IMR-90 (cell line): ENCODE results near the gene MAP1A.

ENCODE experiments used
- BHLHE40 ChIP-seq: fragments of 150-350 bp; IDR thresholded peaks from 2 replicates; pipeline ENCODE4 v1.6.1; 2016; ENCODE audit warnings: mild to moderate bottlenecking, low read depth, low read length
- CEBPB ChIP-seq: IDR thresholded peaks from 2 replicates; pipeline ENCODE4 v1.6.1; 2012; ENCODE audit warnings: low read depth, low read length, improper control_type of control experiment
- CHD1 ChIP-seq: IDR thresholded peaks from 2 replicates; pipeline ENCODE4 v1.6.1; 2012; ENCODE audit warnings: low read depth, low read length, improper control_type of control experiment
- CTCF ChIP-seq: conservative IDR thresholded peaks from 2 replicates; pipeline ENCODE4 v1.5.1; 2012; ENCODE audit warnings: mild to moderate bottlenecking, low read depth, low read length, improper control_type of control experiment
- ELK1 ChIP-seq: fragments of 150-350 bp; IDR thresholded peaks from 2 replicates; pipeline ENCODE4 v1.6.1; 2016; ENCODE audit warnings: low read depth, mild to moderate bottlenecking, low read length, moderate library complexity, borderline replicate concordance
- FOS ChIP-seq: fragments of 150-350 bp; IDR thresholded peaks from 2 replicates; pipeline ENCODE4 v1.6.1; 2016; ENCODE audit warnings: low read depth, low read length
- MAFK ChIP-seq: IDR thresholded peaks from 2 replicates; pipeline ENCODE4 v1.6.1; 2012; ENCODE audit warnings: low read depth, low read length, improper control_type of control experiment
- MXI1 ChIP-seq: IDR thresholded peaks from 2 replicates; pipeline ENCODE4 v1.6.1; 2012; ENCODE audit warnings: low read depth, mild to moderate bottlenecking, low read length, moderate library complexity, borderline replicate concordance
- POLR2A ChIP-seq: IDR thresholded peaks from 2 replicates; pipeline ENCODE4 v1.6.1; 2012; ENCODE audit warnings: mild to moderate bottlenecking, low read depth, low read length
- RAD21 ChIP-seq: IDR thresholded peaks from 2 replicates; pipeline ENCODE4 v1.6.1; 2012; ENCODE audit warnings: low read length, improper control_type of control experiment
- RCOR1 ChIP-seq: IDR thresholded peaks from 2 replicates; pipeline ENCODE4 v1.6.1; 2012; ENCODE audit warnings: mild to moderate bottlenecking, low read length, improper control_type of control experiment; ENCODE audit not compliant: insufficient replicate concordance
- RFX5 ChIP-seq: IDR thresholded peaks from 2 replicates; pipeline ENCODE4 v1.8.0; 2012; ENCODE audit warnings: low read depth, mild to moderate bottlenecking, low read length, moderate library complexity
- SMC3 ChIP-seq: fragments of 150-350 bp; IDR thresholded peaks from 2 replicates; pipeline ENCODE4 v1.6.1; 2016; ENCODE audit warnings: low read depth, mild to moderate bottlenecking, antibody characterized with exemption, low read length, moderate library complexity
- USF2 ChIP-seq: fragments of 150-350 bp; IDR thresholded peaks from 2 replicates; pipeline ENCODE4 v1.6.1; 2017; ENCODE audit warnings: mild to moderate bottlenecking, antibody characterized with exemption, low read length, low read depth

- no peak for TF ChIP-seq CTCF
- TF ChIP-seq MAFK = no peak
- TF ChIP-seq POLR2A = no peak
- TF ChIP-seq CEBPB = no peak
- TF ChIP-seq RFX5 = no peak
- no peak for TF ChIP-seq FOS
- no peak for TF ChIP-seq RCOR1
- TF ChIP-seq ELK1 = no peak
- TF ChIP-seq RAD21 = no peak
- no peak for TF ChIP-seq USF2
- no peak for TF ChIP-seq SMC3
- TF ChIP-seq CHD1 = no peak
- TF ChIP-seq BHLHE40 = no peak
- no peak for TF ChIP-seq MXI1
Measured at GRCh38 chr15:43492266-43492665, 25.1 kb upstream of the MAP1A start.
